Measurements from ENCODE around the gene ABL2.
"Not testable (repeated sequence)": the region's sequence is repeated elsewhere in the genome, so short reads cannot be mapped to it uniquely, and the experiment has no call there.

The ABL2 gene

GRCh38 chr1:179168536-179168935 is 60.9 kb downstream of the ABL2 start:
- DNase-seq = no peak

GRCh38 chr1:179167955-179168354 is 61.5 kb downstream of the ABL2 start:
- DNase-seq = no peak

- no peak for DNase-seq
Observed at GRCh38 chr1:179167418-179167777, 62.1 kb downstream of the ABL2 start.

GRCh38 chr1:179166663-179167417 is 62.6 kb downstream of the ABL2 start:
- DNase-seq = no peak

GRCh38 chr1:179164494-179164893 is 65.0 kb downstream of the ABL2 start:
- DNase-seq = no peak

GRCh38 chr1:179156708-179157107 is 72.8 kb downstream of the ABL2 start:
- no peak for DNase-seq

GRCh38 chr1:179156026-179156425 is 73.5 kb downstream of the ABL2 start:
- DNase-seq = no peak

GRCh38 chr1:179155615-179156014 is 73.9 kb downstream of the ABL2 start:
- DNase-seq = no peak

GRCh38 chr1:179154437-179154836 is 75.0 kb downstream of the ABL2 start:
- no peak for DNase-seq

- DNase-seq = no peak
Observed at GRCh38 chr1:179153217-179153616, 76.3 kb downstream of the ABL2 start.

GRCh38 chr1:179151908-179152682 is 77.4 kb downstream of the ABL2 start:
- DNase-seq = no peak

- DNase-seq = no peak
Observed at GRCh38 chr1:179146911-179147310, 82.6 kb downstream of the ABL2 start.

GRCh38 chr1:179146476-179146875 is 83.0 kb downstream of the ABL2 start:
- no peak for DNase-seq

GRCh38 chr1:179145521-179145920 is 84.0 kb downstream of the ABL2 start:
- no peak for DNase-seq

- DNase-seq = no peak
Observed at GRCh38 chr1:179144626-179145025, 84.9 kb downstream of the ABL2 start.

GRCh38 chr1:179143322-179143721 is 86.2 kb downstream of the ABL2 start:
- no peak for DNase-seq

- peak; percentile 58 for DNase-seq
Observed at GRCh38 chr1:179142889-179143299, 86.6 kb downstream of the ABL2 start.

GRCh38 chr1:179141592-179142251 is 87.8 kb downstream of the ABL2 start:
- DNase-seq = no peak

- not testable (repeated sequence) for DNase-seq
Observed at GRCh38 chr1:179138755-179139154, 90.7 kb downstream of the ABL2 start.

- no peak for DNase-seq
Observed at GRCh38 chr1:179137617-179138255, 91.7 kb downstream of the ABL2 start.

- not testable (repeated sequence) for DNase-seq
Observed at GRCh38 chr1:179135707-179136106, 93.8 kb downstream of the ABL2 start.

- not testable (repeated sequence) for DNase-seq
Observed at GRCh38 chr1:179135168-179135567, 94.3 kb downstream of the ABL2 start.

Data from GF-D8 (cell line).